HepG2 (cell line): ENCODE data around the gene KANSL1. TPM values are rescaled to one million over a fixed set of nuclear protein-coding genes. Genes with fewer than 3 reads are reported as not detected.

Experiments
- CCAR2 ChIP-seq: fragments of 200-400 bp; formaldehyde crosslinking; optimal IDR thresholded peaks from 2 replicates; pipeline ENCODE3; 2018; ENCODE audit warnings: low read depth, mild to moderate bottlenecking, low read length, moderate library complexity
- FOXK2 ChIP-seq: fragments of 450-650 bp; IDR thresholded peaks from 2 replicates; pipeline ENCODE4 v1.6.1; 2016
- HDAC1 ChIP-seq: sonication (generic); formaldehyde crosslinking; IDR thresholded peaks from 2 replicates; pipeline ENCODE4 v1.5.1; 2020; ENCODE audit warnings: mild to moderate bottlenecking, missing genetic modification reagents
- HNRNPUL1 ChIP-seq: fragments of 200-400 bp; formaldehyde crosslinking; IDR thresholded peaks from 2 replicates; pipeline ENCODE4 v1.6.1; 2017; ENCODE audit warnings: low read depth, mild to moderate bottlenecking, low read length, moderate library complexity
- KLF11 ChIP-seq: IDR thresholded peaks from 2 replicates; pipeline ENCODE4 v1.6.1; 2016; ENCODE audit warnings: missing compliant biosample characterization
- MYC ChIP-seq: sonication (generic); formaldehyde crosslinking; IDR thresholded peaks from 2 replicates; pipeline ENCODE4 v1.9.0; 2021; ENCODE audit warnings: missing genetic modification reagents, borderline replicate concordance
- NKX3-1 ChIP-seq: sonication (generic); formaldehyde crosslinking; IDR thresholded peaks from 2 replicates; pipeline ENCODE4 v1.5.0; 2020; ENCODE audit warnings: missing genetic modification reagents
- PRMT3 ChIP-seq: sonication (generic); formaldehyde crosslinking; IDR thresholded peaks from 2 replicates; pipeline ENCODE4 v1.8.1; 2022; ENCODE audit warnings: low read depth, mild to moderate bottlenecking, moderate library complexity, missing genetic modification reagents, borderline replicate concordance
- SP2 ChIP-seq: sonication (generic); formaldehyde crosslinking; IDR thresholded peaks from 2 replicates; pipeline ENCODE4 v1.5.1; 2020; ENCODE audit warnings: mild to moderate bottlenecking, missing genetic modification reagents
- ZC3H4 ChIP-seq: sonication (generic); formaldehyde crosslinking; IDR thresholded peaks from 2 replicates; pipeline ENCODE4 v1.4.0; 2020; ENCODE audit warnings: missing genetic modification reagents, borderline replicate concordance
- ZNF225 ChIP-seq: sonication (generic); formaldehyde crosslinking; IDR thresholded peaks from 2 replicates; pipeline ENCODE4 v1.4.0; 2020; ENCODE audit warnings: mild to moderate bottlenecking, missing genetic modification reagents
- ZNF564 ChIP-seq: sonication (generic); formaldehyde crosslinking; IDR thresholded peaks from 2 replicates; pipeline ENCODE4 v1.8.1; 2023; ENCODE audit warnings: mild to moderate bottlenecking, missing genetic modification reagents
- ZNF572 ChIP-seq: sonication (generic); formaldehyde crosslinking; IDR thresholded peaks from 2 replicates; pipeline ENCODE4 v1.5.1; 2020; ENCODE audit warnings: mild to moderate bottlenecking, missing genetic modification reagents
- ZNF577 ChIP-seq: sonication (generic); formaldehyde crosslinking; IDR thresholded peaks from 2 replicates; pipeline ENCODE4 v1.4.0; 2020; ENCODE audit warnings: mild to moderate bottlenecking, low read depth, missing genetic modification reagents, borderline replicate concordance
- ZNF747 ChIP-seq: sonication (generic); formaldehyde crosslinking; IDR thresholded peaks from 2 replicates; pipeline ENCODE4 v1.8.1; 2023; ENCODE audit warnings: missing genetic modification reagents, mild to moderate bottlenecking, borderline replicate concordance
- ZNF761 ChIP-seq: sonication (generic); formaldehyde crosslinking; conservative IDR thresholded peaks from 2 replicates; pipeline ENCODE4 v1.4.0; 2020; ENCODE audit warnings: mild to moderate bottlenecking, missing genetic modification reagents
- polyA plus RNA-seq, 8 experiments: library from polyadenylated mRNA; depleted of rRNA in 3 of 8; stranded (reverse) in 7 of 8; unstranded in 1 of 8; fragments of >200 nt; fragmentation: Illumina TruSeq in 4 of 8; extraction: Trizol in 4 of 8; gene quantifications; 2 replicates each; pipeline versions ENCODE4 v1.2.1 to v1.2.3, GENCODE V29; 2011 to 2016; ENCODE audit warnings: low read depth in 4 of 8, missing spikeins in 1 of 8, mixed read lengths in 1 of 8; ENCODE audit not compliant: insufficient read depth in 1 of 8
- total RNA-seq, 5 experiments: library from RNA; depleted of rRNA; stranded (reverse); fragments of >200 nt; fragmentation: Illumina TruSeq; extraction: Trizol; gene quantifications; 2 replicates each; pipeline ENCODE4 v1.2.3, GENCODE V29; 2016; ENCODE audit warnings: low read depth in 1 of 5
- TF ChIP-seq, protein P1 (sequence below): IDR thresholded peaks from 2 replicates; pipeline ENCODE4 v1.6.1; 2016; ENCODE audit warnings: control low read depth
- TF ChIP-seq, protein P2 (sequence below): sonication (generic); formaldehyde crosslinking; conservative IDR thresholded peaks from 2 replicates; pipeline ENCODE4 v1.8.1; 2023; ENCODE audit warnings: missing genetic modification reagents
- TF ChIP-seq, protein P3 (sequence below): IDR thresholded peaks from 2 replicates; pipeline ENCODE4 v1.4.0; 2020; ENCODE audit warnings: mild to moderate bottlenecking, missing genetic modification reagents
- TF ChIP-seq, protein P4 (sequence below): IDR thresholded peaks from 2 replicates; pipeline ENCODE4 v1.6.1; 2016; ENCODE audit warnings: low read depth, control low read depth
- TF ChIP-seq, protein P5 (sequence below): sonication (generic); formaldehyde crosslinking; IDR thresholded peaks from 2 replicates; pipeline ENCODE4 v1.5.0; 2020; ENCODE audit warnings: missing genetic modification reagents

The KANSL1 gene
- total and polyA plus RNA-seq, 2 of the 13 experiments (the other 11 are each of a cell fraction or from before 2014, with no cell fraction given): 24.0 to 59.6 TPM

DNA sequence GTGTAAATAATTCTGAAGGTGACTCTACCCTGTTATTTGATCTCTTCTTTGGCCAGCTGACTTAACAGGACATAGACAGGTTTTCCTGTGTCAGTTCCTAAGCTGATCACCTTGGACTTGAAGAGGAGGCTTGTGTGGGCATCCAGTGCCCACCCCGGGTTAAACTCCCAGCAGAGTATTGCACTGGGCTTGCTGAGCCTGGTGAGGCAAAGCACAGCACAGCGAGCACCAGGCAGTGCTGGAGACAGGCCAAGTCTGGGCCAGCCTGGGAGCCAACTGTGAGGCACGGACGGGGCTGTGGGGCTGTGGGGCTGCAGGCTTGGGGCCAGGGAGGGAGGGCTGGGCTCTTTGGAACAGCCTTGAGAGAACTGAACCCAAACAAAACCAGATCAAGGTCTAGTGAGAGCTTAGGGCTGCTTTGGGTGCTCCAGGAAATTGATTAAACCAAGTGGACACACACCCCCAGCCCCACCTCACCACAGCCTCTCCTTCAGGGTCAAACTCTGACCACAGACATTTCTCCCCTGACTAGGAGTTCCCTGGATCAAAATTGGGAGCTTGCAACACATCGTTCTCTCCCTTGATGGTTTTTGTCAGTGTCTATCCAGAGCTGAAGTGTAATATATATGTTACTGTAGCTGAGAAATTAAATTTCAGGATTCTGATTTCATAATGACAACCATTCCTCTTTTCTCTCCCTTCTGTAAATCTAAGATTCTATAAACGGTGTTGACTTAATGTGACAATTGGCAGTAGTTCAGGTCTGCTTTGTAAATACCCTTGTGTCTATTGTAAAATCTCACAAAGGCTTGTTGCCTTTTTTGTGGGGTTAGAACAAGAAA, 189.1 kb downstream of the KANSL1 start (continued):
- TF ChIP-seq NKX3-1 (CRISPR knock-in tag): 0 out of 2 replicates have a peak, but pooled peaks have one; percentile 28
- no peak for TF ChIP-seq PRMT3
- TF ChIP-seq, protein P1, sequence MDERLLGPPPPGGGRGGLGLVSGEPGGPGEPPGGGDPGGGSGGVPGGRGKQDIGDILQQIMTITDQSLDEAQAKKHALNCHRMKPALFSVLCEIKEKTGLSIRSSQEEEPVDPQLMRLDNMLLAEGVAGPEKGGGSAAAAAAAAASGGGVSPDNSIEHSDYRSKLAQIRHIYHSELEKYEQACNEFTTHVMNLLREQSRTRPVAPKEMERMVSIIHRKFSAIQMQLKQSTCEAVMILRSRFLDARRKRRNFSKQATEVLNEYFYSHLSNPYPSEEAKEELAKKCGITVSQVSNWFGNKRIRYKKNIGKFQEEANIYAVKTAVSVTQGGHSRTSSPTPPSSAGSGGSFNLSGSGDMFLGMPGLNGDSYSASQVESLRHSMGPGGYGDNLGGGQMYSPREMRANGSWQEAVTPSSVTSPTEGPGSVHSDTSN (CRISPR knock-in tag): no peak
- TF ChIP-seq MYC (CRISPR knock-in tag): peak; percentile 69; the same call in 1 of the 2 replicates
- TF ChIP-seq, protein P2, sequence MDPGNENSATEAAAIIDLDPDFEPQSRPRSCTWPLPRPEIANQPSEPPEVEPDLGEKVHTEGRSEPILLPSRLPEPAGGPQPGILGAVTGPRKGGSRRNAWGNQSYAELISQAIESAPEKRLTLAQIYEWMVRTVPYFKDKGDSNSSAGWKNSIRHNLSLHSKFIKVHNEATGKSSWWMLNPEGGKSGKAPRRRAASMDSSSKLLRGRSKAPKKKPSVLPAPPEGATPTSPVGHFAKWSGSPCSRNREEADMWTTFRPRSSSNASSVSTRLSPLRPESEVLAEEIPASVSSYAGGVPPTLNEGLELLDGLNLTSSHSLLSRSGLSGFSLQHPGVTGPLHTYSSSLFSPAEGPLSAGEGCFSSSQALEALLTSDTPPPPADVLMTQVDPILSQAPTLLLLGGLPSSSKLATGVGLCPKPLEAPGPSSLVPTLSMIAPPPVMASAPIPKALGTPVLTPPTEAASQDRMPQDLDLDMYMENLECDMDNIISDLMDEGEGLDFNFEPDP (CRISPR knock-in tag): no peak
- TF ChIP-seq, protein P3, sequence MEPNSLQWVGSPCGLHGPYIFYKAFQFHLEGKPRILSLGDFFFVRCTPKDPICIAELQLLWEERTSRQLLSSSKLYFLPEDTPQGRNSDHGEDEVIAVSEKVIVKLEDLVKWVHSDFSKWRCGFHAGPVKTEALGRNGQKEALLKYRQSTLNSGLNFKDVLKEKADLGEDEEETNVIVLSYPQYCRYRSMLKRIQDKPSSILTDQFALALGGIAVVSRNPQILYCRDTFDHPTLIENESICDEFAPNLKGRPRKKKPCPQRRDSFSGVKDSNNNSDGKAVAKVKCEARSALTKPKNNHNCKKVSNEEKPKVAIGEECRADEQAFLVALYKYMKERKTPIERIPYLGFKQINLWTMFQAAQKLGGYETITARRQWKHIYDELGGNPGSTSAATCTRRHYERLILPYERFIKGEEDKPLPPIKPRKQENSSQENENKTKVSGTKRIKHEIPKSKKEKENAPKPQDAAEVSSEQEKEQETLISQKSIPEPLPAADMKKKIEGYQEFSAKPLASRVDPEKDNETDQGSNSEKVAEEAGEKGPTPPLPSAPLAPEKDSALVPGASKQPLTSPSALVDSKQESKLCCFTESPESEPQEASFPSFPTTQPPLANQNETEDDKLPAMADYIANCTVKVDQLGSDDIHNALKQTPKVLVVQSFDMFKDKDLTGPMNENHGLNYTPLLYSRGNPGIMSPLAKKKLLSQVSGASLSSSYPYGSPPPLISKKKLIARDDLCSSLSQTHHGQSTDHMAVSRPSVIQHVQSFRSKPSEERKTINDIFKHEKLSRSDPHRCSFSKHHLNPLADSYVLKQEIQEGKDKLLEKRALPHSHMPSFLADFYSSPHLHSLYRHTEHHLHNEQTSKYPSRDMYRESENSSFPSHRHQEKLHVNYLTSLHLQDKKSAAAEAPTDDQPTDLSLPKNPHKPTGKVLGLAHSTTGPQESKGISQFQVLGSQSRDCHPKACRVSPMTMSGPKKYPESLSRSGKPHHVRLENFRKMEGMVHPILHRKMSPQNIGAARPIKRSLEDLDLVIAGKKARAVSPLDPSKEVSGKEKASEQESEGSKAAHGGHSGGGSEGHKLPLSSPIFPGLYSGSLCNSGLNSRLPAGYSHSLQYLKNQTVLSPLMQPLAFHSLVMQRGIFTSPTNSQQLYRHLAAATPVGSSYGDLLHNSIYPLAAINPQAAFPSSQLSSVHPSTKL (CRISPR knock-in tag): peak; percentile 91
- TF ChIP-seq KLF11 (CRISPR knock-in tag): peak; percentile 74; the same call in 1 of the 2 replicates
- TF ChIP-seq, protein P4, sequence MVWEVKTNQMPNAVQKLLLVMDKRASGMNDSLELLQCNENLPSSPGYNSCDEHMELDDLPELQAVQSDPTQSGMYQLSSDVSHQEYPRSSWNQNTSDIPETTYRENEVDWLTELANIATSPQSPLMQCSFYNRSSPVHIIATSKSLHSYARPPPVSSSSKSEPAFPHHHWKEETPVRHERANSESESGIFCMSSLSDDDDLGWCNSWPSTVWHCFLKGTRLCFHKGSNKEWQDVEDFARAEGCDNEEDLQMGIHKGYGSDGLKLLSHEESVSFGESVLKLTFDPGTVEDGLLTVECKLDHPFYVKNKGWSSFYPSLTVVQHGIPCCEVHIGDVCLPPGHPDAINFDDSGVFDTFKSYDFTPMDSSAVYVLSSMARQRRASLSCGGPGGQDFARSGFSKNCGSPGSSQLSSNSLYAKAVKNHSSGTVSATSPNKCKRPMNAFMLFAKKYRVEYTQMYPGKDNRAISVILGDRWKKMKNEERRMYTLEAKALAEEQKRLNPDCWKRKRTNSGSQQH (CRISPR knock-in tag): no peak
- no peak for TF ChIP-seq ZNF577 (CRISPR knock-in tag)
- no peak for TF ChIP-seq HNRNPUL1
- TF ChIP-seq ZNF747 (CRISPR knock-in tag): 0 out of 2 replicates have a peak, but pooled peaks have one; percentile 52
- no peak; the same call in 1 of the 2 replicates for TF ChIP-seq ZNF761 (CRISPR knock-in tag)
- no peak for TF ChIP-seq CCAR2
- no peak for TF ChIP-seq ZNF225
- TF ChIP-seq ZC3H4 (CRISPR knock-in tag): no peak
- TF ChIP-seq HDAC1 (CRISPR knock-in tag): peak; percentile 94
- no peak for TF ChIP-seq SP2
- TF ChIP-seq, protein P5, sequence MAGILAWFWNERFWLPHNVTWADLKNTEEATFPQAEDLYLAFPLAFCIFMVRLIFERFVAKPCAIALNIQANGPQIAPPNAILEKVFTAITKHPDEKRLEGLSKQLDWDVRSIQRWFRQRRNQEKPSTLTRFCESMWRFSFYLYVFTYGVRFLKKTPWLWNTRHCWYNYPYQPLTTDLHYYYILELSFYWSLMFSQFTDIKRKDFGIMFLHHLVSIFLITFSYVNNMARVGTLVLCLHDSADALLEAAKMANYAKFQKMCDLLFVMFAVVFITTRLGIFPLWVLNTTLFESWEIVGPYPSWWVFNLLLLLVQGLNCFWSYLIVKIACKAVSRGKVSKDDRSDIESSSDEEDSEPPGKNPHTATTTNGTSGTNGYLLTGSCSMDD (CRISPR knock-in tag): no peak
- no peak for TF ChIP-seq FOXK2
- 0 out of 2 replicates have a peak, but pooled peaks have one; percentile 45 for TF ChIP-seq ZNF572 (CRISPR knock-in tag)
- TF ChIP-seq ZNF564: no peak
